Measurements from ENCODE around the gene ADAMTS17.

GRCh38 chr15:100200287-100200880 is 141.4 kb downstream of the ADAMTS17 start:
- TF ChIP-seq CTCF (conservative IDR thresholded peaks at IDR 0.05) (no peak), ZFX (IDR thresholded peaks at IDR 0.05) (no peak)
